Measurements from ENCODE around the gene DNAAF2. TPM values are rescaled to one million over a fixed set of nuclear protein-coding genes. Genes with fewer than 3 reads are reported as not detected.

DNAAF2 gene
- total and polyA plus RNA-seq, 2 of the 13 experiments (the other 11 are each of a cell fraction or from before 2014, with no cell fraction given) = 6.1 to 13.6 TPM

GRCh38 chr14:49598485-49599300, 36.4 kb downstream of the DNAAF2 start, which contains the start of gene LRR1 (continued):
- TF ChIP-seq ZNF607 (CRISPR knock-in tag; IDR thresholded peaks at IDR 0.05; ENCODE audit: borderline replicate concordance) (peak; percentile 78; the same call in 1 of the 2 replicates), ZNF44 (CRISPR knock-in tag; IDR thresholded peaks at IDR 0.05) (peak; percentile 66; the same call in 1 of the 2 replicates), GATA4 (IDR thresholded peaks at IDR 0.05; ENCODE audit: borderline replicate concordance, low read depth) (no peak), NR2F2 (IDR thresholded peaks at IDR 0.05; ENCODE audit: borderline replicate concordance, low read depth) (no peak; the same call in 1 of the 2 replicates), CENPX (CRISPR knock-in tag; IDR thresholded peaks at IDR 0.05) (no peak), ATAD3A (CRISPR knock-in tag; IDR thresholded peaks at IDR 0.05) (no peak), AKAP8 (CRISPR knock-in tag; IDR thresholded peaks at IDR 0.05) (no peak; the same call in 1 of the 2 replicates), MIXL1 (CRISPR knock-in tag; IDR thresholded peaks at IDR 0.05) (peak; percentile 39; the same call in 1 of the 2 replicates), ZNF724P (CRISPR knock-in tag; IDR thresholded peaks at IDR 0.05; ENCODE audit: borderline replicate concordance) (no peak), ZBTB1 (CRISPR knock-in tag; IDR thresholded peaks at IDR 0.05; ENCODE audit: borderline replicate concordance) (0 out of 2 replicates have a peak, but pooled peaks have one; percentile 21), CBX5 (CRISPR knock-in tag; IDR thresholded peaks at IDR 0.05; ENCODE audit: borderline replicate concordance) (peak; percentile 79; the same call in 1 of the 2 replicates), CREM (IDR thresholded peaks at IDR 0.05) (peak; percentile 47; the same call in 1 of the 2 replicates), CREM (CRISPR knock-in tag; IDR thresholded peaks at IDR 0.05) (no peak), RCOR2 (CRISPR knock-in tag; IDR thresholded peaks at IDR 0.05) (no peak), ZNF10 (CRISPR knock-in tag; IDR thresholded peaks at IDR 0.05; ENCODE audit: borderline replicate concordance, low read depth) (no peak), SSRP1 (CRISPR knock-in tag; IDR thresholded peaks at IDR 0.05) (no peak), SIN3B (IDR thresholded peaks at IDR 0.05; ENCODE audit: low read length) (peak; percentile 71; the same call in 1 of the 2 replicates)
- TF ChIP-seq, protein P1, sequence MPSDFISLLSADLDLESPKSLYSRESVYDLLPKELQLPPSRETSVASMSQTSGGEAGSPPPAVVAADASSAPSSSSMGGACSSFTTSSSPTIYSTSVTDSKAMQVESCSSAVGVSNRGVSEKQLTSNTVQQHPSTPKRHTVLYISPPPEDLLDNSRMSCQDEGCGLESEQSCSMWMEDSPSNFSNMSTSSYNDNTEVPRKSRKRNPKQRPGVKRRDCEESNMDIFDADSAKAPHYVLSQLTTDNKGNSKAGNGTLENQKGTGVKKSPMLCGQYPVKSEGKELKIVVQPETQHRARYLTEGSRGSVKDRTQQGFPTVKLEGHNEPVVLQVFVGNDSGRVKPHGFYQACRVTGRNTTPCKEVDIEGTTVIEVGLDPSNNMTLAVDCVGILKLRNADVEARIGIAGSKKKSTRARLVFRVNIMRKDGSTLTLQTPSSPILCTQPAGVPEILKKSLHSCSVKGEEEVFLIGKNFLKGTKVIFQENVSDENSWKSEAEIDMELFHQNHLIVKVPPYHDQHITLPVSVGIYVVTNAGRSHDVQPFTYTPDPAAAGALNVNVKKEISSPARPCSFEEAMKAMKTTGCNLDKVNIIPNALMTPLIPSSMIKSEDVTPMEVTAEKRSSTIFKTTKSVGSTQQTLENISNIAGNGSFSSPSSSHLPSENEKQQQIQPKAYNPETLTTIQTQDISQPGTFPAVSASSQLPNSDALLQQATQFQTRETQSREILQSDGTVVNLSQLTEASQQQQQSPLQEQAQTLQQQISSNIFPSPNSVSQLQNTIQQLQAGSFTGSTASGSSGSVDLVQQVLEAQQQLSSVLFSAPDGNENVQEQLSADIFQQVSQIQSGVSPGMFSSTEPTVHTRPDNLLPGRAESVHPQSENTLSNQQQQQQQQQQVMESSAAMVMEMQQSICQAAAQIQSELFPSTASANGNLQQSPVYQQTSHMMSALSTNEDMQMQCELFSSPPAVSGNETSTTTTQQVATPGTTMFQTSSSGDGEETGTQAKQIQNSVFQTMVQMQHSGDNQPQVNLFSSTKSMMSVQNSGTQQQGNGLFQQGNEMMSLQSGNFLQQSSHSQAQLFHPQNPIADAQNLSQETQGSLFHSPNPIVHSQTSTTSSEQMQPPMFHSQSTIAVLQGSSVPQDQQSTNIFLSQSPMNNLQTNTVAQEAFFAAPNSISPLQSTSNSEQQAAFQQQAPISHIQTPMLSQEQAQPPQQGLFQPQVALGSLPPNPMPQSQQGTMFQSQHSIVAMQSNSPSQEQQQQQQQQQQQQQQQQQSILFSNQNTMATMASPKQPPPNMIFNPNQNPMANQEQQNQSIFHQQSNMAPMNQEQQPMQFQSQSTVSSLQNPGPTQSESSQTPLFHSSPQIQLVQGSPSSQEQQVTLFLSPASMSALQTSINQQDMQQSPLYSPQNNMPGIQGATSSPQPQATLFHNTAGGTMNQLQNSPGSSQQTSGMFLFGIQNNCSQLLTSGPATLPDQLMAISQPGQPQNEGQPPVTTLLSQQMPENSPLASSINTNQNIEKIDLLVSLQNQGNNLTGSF (CRISPR knock-in tag; IDR thresholded peaks at IDR 0.05) = peak; percentile 89
- TF ChIP-seq, protein P2, sequence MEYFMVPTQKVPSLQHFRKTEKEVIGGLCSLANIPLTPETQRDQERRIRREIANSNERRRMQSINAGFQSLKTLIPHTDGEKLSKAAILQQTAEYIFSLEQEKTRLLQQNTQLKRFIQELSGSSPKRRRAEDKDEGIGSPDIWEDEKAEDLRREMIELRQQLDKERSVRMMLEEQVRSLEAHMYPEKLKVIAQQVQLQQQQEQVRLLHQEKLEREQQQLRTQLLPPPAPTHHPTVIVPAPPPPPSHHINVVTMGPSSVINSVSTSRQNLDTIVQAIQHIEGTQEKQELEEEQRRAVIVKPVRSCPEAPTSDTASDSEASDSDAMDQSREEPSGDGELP (IDR thresholded peaks at IDR 0.05; ENCODE audit: borderline replicate concordance, low read depth) = peak; percentile 90
- TF ChIP-seq, protein P3, sequence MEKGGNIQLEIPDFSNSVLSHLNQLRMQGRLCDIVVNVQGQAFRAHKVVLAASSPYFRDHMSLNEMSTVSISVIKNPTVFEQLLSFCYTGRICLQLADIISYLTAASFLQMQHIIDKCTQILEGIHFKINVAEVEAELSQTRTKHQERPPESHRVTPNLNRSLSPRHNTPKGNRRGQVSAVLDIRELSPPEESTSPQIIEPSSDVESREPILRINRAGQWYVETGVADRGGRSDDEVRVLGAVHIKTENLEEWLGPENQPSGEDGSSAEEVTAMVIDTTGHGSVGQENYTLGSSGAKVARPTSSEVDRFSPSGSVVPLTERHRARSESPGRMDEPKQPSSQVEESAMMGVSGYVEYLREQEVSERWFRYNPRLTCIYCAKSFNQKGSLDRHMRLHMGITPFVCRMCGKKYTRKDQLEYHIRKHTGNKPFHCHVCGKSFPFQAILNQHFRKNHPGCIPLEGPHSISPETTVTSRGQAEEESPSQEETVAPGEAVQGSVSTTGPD (CRISPR knock-in tag; IDR thresholded peaks at IDR 0.05) = no peak
